ENCODE results near the gene UBXN4.
"Not testable (repeated sequence)": the region's sequence is repeated elsewhere in the genome, so short reads cannot be mapped to it uniquely, and the experiment has no call there.

The UBXN4 gene

GRCh38 chr2:135741395-135742324 lies at the start of gene UBXN4:
TSS of gene UBXN4 (plus strand) at chr2:135741855. CDS start at chr2:135741930, 75 bp downstream.
- TF ChIP-seq CTCF (IDR thresholded peaks at IDR 0.05; ENCODE audit: low read depth, low read length) = 0 out of 2 replicates have a peak, but pooled peaks have one; percentile 29
- peak within 1 kb of the TSS; percentile 94 for H3K4me3 ChIP-seq (ENCODE audit: low read depth, low read length)

- H3K4me3 ChIP-seq (ENCODE audit: low read depth, low read length) = no peak overlapping the region
These were observed 46.9 kb upstream of the UBXN4 start for GRCh38 chr2:135694711-135695110.

GRCh38 chr2:135698838-135699237 lies 42.8 kb upstream of the UBXN4 start:
- H3K4me3 ChIP-seq (ENCODE audit: low read depth, low read length) = no peak overlapping the region
- TF ChIP-seq CTCF (IDR thresholded peaks at IDR 0.05; ENCODE audit: low read depth, low read length) = no peak

More at GRCh38 chr2:135694711-135695110, 46.9 kb upstream of the UBXN4 start:
- TF ChIP-seq CTCF (IDR thresholded peaks at IDR 0.05; ENCODE audit: low read depth, low read length) = no peak

GRCh38 chr2:135701442-135701841 lies 40.2 kb upstream of the UBXN4 start:
- no peak overlapping the region for H3K4me3 ChIP-seq (ENCODE audit: low read depth, low read length)
- TF ChIP-seq CTCF (IDR thresholded peaks at IDR 0.05; ENCODE audit: low read depth, low read length) = no peak

- H3K4me3 ChIP-seq (ENCODE audit: low read depth, low read length) = no peak overlapping the region
- TF ChIP-seq CTCF (IDR thresholded peaks at IDR 0.05; ENCODE audit: low read depth, low read length) = no peak
These were observed 38.4 kb upstream of the UBXN4 start for GRCh38 chr2:135703300-135703699.

- H3K4me3 ChIP-seq (ENCODE audit: low read depth, low read length) = not testable (repeated sequence)
These were observed 37.6 kb upstream of the UBXN4 start for GRCh38 chr2:135704075-135704474.

GRCh38 chr2:135708159-135708558 lies 33.5 kb upstream of the UBXN4 start:
- H3K4me3 ChIP-seq (ENCODE audit: low read depth, low read length) = no peak overlapping the region
- no peak for TF ChIP-seq CTCF (IDR thresholded peaks at IDR 0.05; ENCODE audit: low read depth, low read length)

Data from WI38 (cell line).